ENCODE measurements around the gene PRXL2A.

- TF ChIP-seq POLR2A (IDR thresholded peaks at IDR 0.05; ENCODE audit: extremely low read depth, insufficient read length), result no peak
- TF ChIP-seq, protein P1, sequence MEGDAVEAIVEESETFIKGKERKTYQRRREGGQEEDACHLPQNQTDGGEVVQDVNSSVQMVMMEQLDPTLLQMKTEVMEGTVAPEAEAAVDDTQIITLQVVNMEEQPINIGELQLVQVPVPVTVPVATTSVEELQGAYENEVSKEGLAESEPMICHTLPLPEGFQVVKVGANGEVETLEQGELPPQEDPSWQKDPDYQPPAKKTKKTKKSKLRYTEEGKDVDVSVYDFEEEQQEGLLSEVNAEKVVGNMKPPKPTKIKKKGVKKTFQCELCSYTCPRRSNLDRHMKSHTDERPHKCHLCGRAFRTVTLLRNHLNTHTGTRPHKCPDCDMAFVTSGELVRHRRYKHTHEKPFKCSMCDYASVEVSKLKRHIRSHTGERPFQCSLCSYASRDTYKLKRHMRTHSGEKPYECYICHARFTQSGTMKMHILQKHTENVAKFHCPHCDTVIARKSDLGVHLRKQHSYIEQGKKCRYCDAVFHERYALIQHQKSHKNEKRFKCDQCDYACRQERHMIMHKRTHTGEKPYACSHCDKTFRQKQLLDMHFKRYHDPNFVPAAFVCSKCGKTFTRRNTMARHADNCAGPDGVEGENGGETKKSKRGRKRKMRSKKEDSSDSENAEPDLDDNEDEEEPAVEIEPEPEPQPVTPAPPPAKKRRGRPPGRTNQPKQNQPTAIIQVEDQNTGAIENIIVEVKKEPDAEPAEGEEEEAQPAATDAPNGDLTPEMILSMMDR (IDR thresholded peaks at IDR 0.05; ENCODE audit: low read depth, low read length), result no peak
These were observed 55.5 kb downstream of the PRXL2A start for GRCh38 chr10:80463868-80464267.
